PC-3 (cell line): ENCODE data around the gene GABRA6. TPM values are rescaled to one million over a fixed set of nuclear protein-coding genes. Genes with fewer than 3 reads are reported as not detected.
A peak's percentile ranks its signal among the peaks of the same experiment; 100 is the strongest.

Experiments used
- ATAC-seq: fragments of 200-7000 bp; cut with Tn5 transposase; 2 replicates; pipeline ENCODE4 v1.9.1; 2020; ENCODE audit warnings: mild to moderate bottlenecking, moderate library complexity
- Bru-seq: library from RNA; stranded (reverse); fragments of 400-500 nt; gene quantifications from one replicate; lab custom pipeline; 2021; lab: Mats Ljungman, UMichigan
- BruChase-seq, 2 experiments: library from RNA; stranded (reverse); fragments of 400-500 nt; gene quantifications; one replicate each; lab custom pipeline; 2021; lab: Mats Ljungman, UMichigan
- BruUV-seq: library from RNA; stranded (reverse); fragments of 400-500 nt; replicated peaks from 2 replicates; lab custom pipeline; 2021; lab: Mats Ljungman, UMichigan
- CTCF ChIA-PET: fragments of 300-600 bp; sonication (Branson Sonifier 250); formaldehyde crosslinking; loops from one replicate; lab custom pipeline; 2022; ENCODE audit warnings: antibody characterized with exemption; lab: Charles Lee
- POLR2A ChIA-PET: fragments of 300-600 bp; sonication (Branson Sonifier 250); formaldehyde crosslinking; loops from one replicate; lab custom pipeline; 2022; ENCODE audit warnings: antibody characterized with exemption; ENCODE audit not compliant: unreplicated experiment; lab: Charles Lee
- DNase-seq: peaks from one replicate; pipeline ENCODE4 v3.0.0-alpha.2; 2015
- H2AFZ ChIP-seq: fragments of 300-600 bp; sonication (generic); 2 replicates; pipeline ENCODE4 v1.6.0; 2016; ENCODE audit warnings: antibody characterized with exemption, low read length
- H3F3A ChIP-seq: fragments of 300-600 bp; sonication (generic); one replicate; pipeline ENCODE4 v1.6.0; 2017; ENCODE audit warnings: antibody characterized with exemption, low read length, control low read depth, mild to moderate bottlenecking; ENCODE audit not compliant: unreplicated experiment
- H3K27ac ChIP-seq: fragments of 300-600 bp; sonication (generic); 2 replicates; pipeline ENCODE4 v1.5.1; 2016; ENCODE audit warnings: mild to moderate bottlenecking, low read length
- H3K27me3 ChIP-seq: fragments of 300-600 bp; sonication (generic); 2 replicates; pipeline ENCODE4 v1.6.1; 2016; ENCODE audit warnings: low read length, mixed read lengths
- H3K36me3 ChIP-seq: fragments of 300-600 bp; sonication (generic); 2 replicates; pipeline ENCODE4 v1.6.1; 2016; ENCODE audit warnings: low read depth, mixed run types, low read length, mixed read lengths
- H3K4me1 ChIP-seq: fragments of 300-600 bp; sonication (generic); 2 replicates; pipeline ENCODE4 v1.5.1; 2016; ENCODE audit warnings: low read length; ENCODE audit not compliant: insufficient read depth
- H3K4me2 ChIP-seq: fragments of 300-600 bp; sonication (generic); 2 replicates; pipeline ENCODE4 v1.6.0; 2016; ENCODE audit warnings: low read length
- H3K4me3 ChIP-seq: fragments of 300-600 bp; sonication (generic); 2 replicates; pipeline ENCODE4 v1.5.1; 2016; ENCODE audit warnings: mild to moderate bottlenecking, low read length, mixed read lengths
- H3K79me2 ChIP-seq: fragments of 300-600 bp; sonication (generic); 2 replicates; pipeline ENCODE4 v1.6.1; 2017; ENCODE audit warnings: low read length, mixed read lengths
- H3K9ac ChIP-seq: fragments of 300-600 bp; sonication (generic); 2 replicates; pipeline ENCODE4 v1.6.0; 2016; ENCODE audit warnings: mild to moderate bottlenecking, low read length
- H3K9me2 ChIP-seq: fragments of 300-600 bp; sonication (generic); replicated peaks from 2 replicates; pipeline ENCODE4 v1.6.1; 2016; ENCODE audit warnings: mixed run types, low read length, mixed read lengths
- H3K9me3 ChIP-seq: fragments of 300-600 bp; sonication (generic); 2 replicates; pipeline ENCODE4 v1.6.1; 2016; ENCODE audit warnings: low read length, mixed read lengths
- H4K20me1 ChIP-seq: fragments of 300-600 bp; sonication (generic); 2 replicates; pipeline ENCODE4 v1.6.1; 2016; ENCODE audit warnings: low read length, mixed read lengths
- CTCF ChIP-seq: fragments of 300-600 bp; sonication (generic); conservative IDR thresholded peaks from 2 replicates; pipeline ENCODE4 v1.5.1; 2017; ENCODE audit warnings: antibody characterized with exemption, low read depth, mild to moderate bottlenecking, low read length
- EZH2 ChIP-seq: fragments of 300-600 bp; sonication (generic); IDR thresholded peaks from one replicate; pipeline ENCODE4 v1.6.1; 2017; ENCODE audit warnings: antibody characterized with exemption, mild to moderate bottlenecking, low read length; ENCODE audit not compliant: unreplicated experiment
- EZH2phosphoT487 ChIP-seq: fragments of 300-600 bp; sonication (generic); IDR thresholded peaks from 2 replicates; pipeline ENCODE4 v1.6.1; 2018; ENCODE audit warnings: mild to moderate bottlenecking, antibody characterized with exemption, low read length, borderline replicate concordance
- intact Hi-C: fragments of 100-400 bp; cut with micrococcal nuclease; formaldehyde crosslinking; loops from 2 replicates; pipeline ENCODE4 v1.9.0; 2023
- long read RNA-seq: library from polyadenylated mRNA; unstranded; transcript quantifications from one replicate; pipeline ENCODE4 v2.0.0, GENCODE V29; 2021; ENCODE audit not compliant: unreplicated experiment
- total RNA-seq: library from RNA; depleted of rRNA; stranded (reverse); fragments of >200 nt; gene quantifications from 2 replicates; pipeline ENCODE4 v1.2.3, GENCODE V29; 2014; rRNA removed

The GABRA6 gene
- total RNA-seq = 0.17 TPM in 1 of 2 replicates, not detected in the other
- Bru-seq, nascent RNA = not detected
- BruChase-seq, experiment 1, labeled RNA remaining after a 6-hour chase = not detected
- BruChase-seq, experiment 2, labeled RNA remaining after a 2-hour chase = percentile 4 among the genes with signal in this experiment
- long read RNA-seq = 0 reads

DNA sequence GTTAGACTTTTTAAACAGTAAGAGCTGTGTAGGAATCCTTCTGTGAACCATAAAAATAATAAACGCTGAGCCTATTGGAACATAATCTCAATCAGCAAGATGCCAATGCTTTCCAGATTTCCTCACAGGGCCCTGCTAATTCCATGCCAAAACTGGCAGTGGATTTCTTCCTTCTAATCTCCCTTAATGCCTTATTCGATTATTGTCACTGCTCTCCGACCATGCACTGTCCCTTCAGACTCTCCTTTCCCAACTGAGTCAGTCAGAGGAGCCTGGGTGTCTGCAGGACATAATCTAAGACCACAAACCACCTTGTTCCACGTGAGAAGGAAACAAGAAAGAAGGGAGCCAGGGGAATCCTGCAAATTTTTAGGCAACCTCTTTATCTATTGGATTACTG is at the start of gene GABRA6:
GABRA6 (plus strand) TSS at position 261 of the 400 bp plus-strand sequence. CDS start 269 bp downstream, outside the sequence.
- no peaks in the 10 kb centered on the region for H3K9me2 ChIP-seq

GRCh38 chr5:161637591-161637990 is 47.9 kb upstream of the GABRA6 start:
- H3K4me3 ChIP-seq = no peak overlapping the region
- H3K9me3 ChIP-seq = peaks cover 19% of the 10 kb centered on the region; the same call in 1 of the 2 replicates
- no peak overlapping the region for H3K4me2 ChIP-seq
- no peak for TF ChIP-seq CTCF
- TF ChIP-seq EZH2phosphoT487 = no peak
- no peak for TF ChIP-seq EZH2
- no peaks in the 10 kb centered on the region for H3K79me2 ChIP-seq
- H3K9ac ChIP-seq = no peak overlapping the region
- no TSS peak for BruUV-seq
- H4K20me1 ChIP-seq = no peaks in the 10 kb centered on the region
- H3K36me3 ChIP-seq = no peaks in the 10 kb centered on the region
- H3K4me1 ChIP-seq = no peaks in the 10 kb centered on the region
- H3F3A ChIP-seq = no peaks in the 10 kb centered on the region
- H3K27ac ChIP-seq = no peak overlapping the region
- ATAC-seq (no peak), DNase-seq (no peak)
- no peak overlapping the region for H2AFZ ChIP-seq
- POLR2A ChIA-PET = no interaction called here
- no peaks in the 10 kb centered on the region for H3K27me3 ChIP-seq
- CTCF ChIA-PET = no interaction called here
- intact Hi-C loops = no loop called here
- no peaks in the 10 kb centered on the region for H3K9me2 ChIP-seq

More for the DNA sequence above, at the start of gene GABRA6:
- H3F3A ChIP-seq = no peaks in the 10 kb centered on the region
- 0 out of 2 replicates have a peak, but pooled peaks cover 8% of the 10 kb centered on the region for H3K9me3 ChIP-seq
- no peak within 1 kb of the TSS for H3K27ac ChIP-seq
- no peaks in the 10 kb centered on the region for H3K36me3 ChIP-seq
- H4K20me1 ChIP-seq = no peaks in the 10 kb centered on the region
- ChIA-PET POLR2A (no interaction called here), CTCF (no interaction called here)
- no peak within 1 kb of the TSS for H3K4me2 ChIP-seq
- H3K9ac ChIP-seq = no peak within 1 kb of the TSS
- DNase-seq (no peak), ATAC-seq (no peak)
- no peaks in the 10 kb centered on the region for H3K4me1 ChIP-seq
- no peaks in the 10 kb centered on the region for H3K79me2 ChIP-seq
- TF ChIP-seq CTCF = no peak
- TF ChIP-seq EZH2 = no peak
- TF ChIP-seq EZH2phosphoT487 = no peak
- H3K27me3 ChIP-seq = no peaks in the 10 kb centered on the region
- intact Hi-C loops = no loop called here
- no peak within 1 kb of the TSS for H2AFZ ChIP-seq
- BruUV-seq = no TSS peak
- H3K4me3 ChIP-seq = no peak within 1 kb of the TSS

GRCh38 chr5:161641444-161641843 is 44.1 kb upstream of the GABRA6 start:
- H3K4me2 ChIP-seq = no peak overlapping the region
- no peak overlapping the region for H3K9ac ChIP-seq
- no peaks in the 10 kb centered on the region for H3K27me3 ChIP-seq
- no peaks in the 10 kb centered on the region for H3K4me1 ChIP-seq
- no TSS peak for BruUV-seq
- no peaks in the 10 kb centered on the region for H4K20me1 ChIP-seq
- H2AFZ ChIP-seq = no peak overlapping the region
- H3K27ac ChIP-seq = no peak overlapping the region
- ChIA-PET POLR2A (no interaction called here), CTCF (no interaction called here)
- intact Hi-C loops = no loop called here
- ATAC-seq = no peak
- H3F3A ChIP-seq = no peaks in the 10 kb centered on the region
- no peaks in the 10 kb centered on the region for H3K9me2 ChIP-seq
- peaks cover 8% of the 10 kb centered on the region; the same call in 1 of the 2 replicates for H3K9me3 ChIP-seq
- TF ChIP-seq EZH2phosphoT487 (no peak), CTCF (no peak), EZH2 (no peak)
- DNase-seq = no peak
- no peak overlapping the region for H3K4me3 ChIP-seq
- H3K36me3 ChIP-seq = no peaks in the 10 kb centered on the region
- no peaks in the 10 kb centered on the region for H3K79me2 ChIP-seq
